ENCODE measurements around the gene FUT2.

- TF ChIP-seq CTCF (IDR thresholded peaks at IDR 0.05 in 2 of 3, conservative IDR thresholded peaks at IDR 0.05 in 1 of 3; ENCODE audit: borderline replicate concordance in 1 of 3, insufficient read depth in 1 of 3, low read depth in 2 of 3, low read length in 2 of 3) (no peak), EZH2phosphoT487 (IDR thresholded peaks at IDR 0.05; ENCODE audit: borderline replicate concordance) (no peak), EZH2 (IDR thresholded peaks at IDR 0.05) (no peak), CBX3 (IDR thresholded peaks at IDR 0.05; ENCODE audit: low read depth) (no peak), POLR2A (IDR thresholded peaks at IDR 0.05; ENCODE audit: borderline replicate concordance, extremely low read depth, insufficient read depth, insufficient read length) (no peak), ZNF274 (IDR thresholded peaks at IDR 0.05; ENCODE audit: low read depth, low read length) (no peak), SP1 (IDR thresholded peaks at IDR 0.05; ENCODE audit: low read depth) (no peak), POLR2AphosphoS5 (IDR thresholded peaks at IDR 0.05; ENCODE audit: low read depth, low read length) (no peak), RAD21 (IDR thresholded peaks at IDR 0.05; ENCODE audit: low read depth) (no peak), SIN3A (IDR thresholded peaks at IDR 0.05; ENCODE audit: low read depth) (no peak), ELF1 (IDR thresholded peaks at IDR 0.05; ENCODE audit: borderline replicate concordance, low read depth) (no peak), SRF (IDR thresholded peaks at IDR 0.05; ENCODE audit: low read depth) (no peak), CEBPB (IDR thresholded peaks at IDR 0.05; ENCODE audit: low read depth) (no peak), JUND (IDR thresholded peaks at IDR 0.05) (no peak)
Measured at GRCh38 chr19:48658483-48658882, 37.3 kb upstream of the FUT2 start.

Data from HCT116 (cell line).